ENCODE data around the gene SLC6A3.

SLC6A3 gene

GRCh38 chr5:1420211-1421195, 24.7 kb downstream of the SLC6A3 start:
- DNase-seq (ENCODE audit: low read depth), result no peak

- DNase-seq (ENCODE audit: low read depth), result no peak
These were observed 25.6 kb downstream of the SLC6A3 start for GRCh38 chr5:1419476-1420210.

GRCh38 chr5:1418921-1419280, 26.3 kb downstream of the SLC6A3 start:
- DNase-seq (ENCODE audit: low read depth), result no peak

- DNase-seq (ENCODE audit: low read depth), result no peak
These were observed 26.9 kb downstream of the SLC6A3 start for GRCh38 chr5:1418238-1418920.

GRCh38 chr5:1417586-1418225, 27.5 kb downstream of the SLC6A3 start:
- no peak for DNase-seq (ENCODE audit: low read depth)

- no peak for DNase-seq (ENCODE audit: low read depth)
These were observed 28.3 kb downstream of the SLC6A3 start for GRCh38 chr5:1416856-1417469.

GRCh38 chr5:1415626-1416360, 29.4 kb downstream of the SLC6A3 start:
- no peak for DNase-seq (ENCODE audit: low read depth)

GRCh38 chr5:1415059-1415425, 30.2 kb downstream of the SLC6A3 start:
- no peak for DNase-seq (ENCODE audit: low read depth)

- no peak for DNase-seq (ENCODE audit: low read depth)
These were observed 30.8 kb downstream of the SLC6A3 start for GRCh38 chr5:1414311-1415058.

GRCh38 chr5:1413611-1414241, 31.5 kb downstream of the SLC6A3 start:
- DNase-seq (ENCODE audit: low read depth), result no peak

GRCh38 chr5:1413211-1413610, 32.0 kb downstream of the SLC6A3 start:
- no peak for DNase-seq (ENCODE audit: low read depth)

GRCh38 chr5:1412621-1413020, 32.6 kb downstream of the SLC6A3 start:
- DNase-seq (ENCODE audit: low read depth), result no peak

GRCh38 chr5:1412163-1412562, 33.1 kb downstream of the SLC6A3 start:
- no peak for DNase-seq (ENCODE audit: low read depth)

GRCh38 chr5:1411099-1411498, 34.1 kb downstream of the SLC6A3 start:
- no peak for DNase-seq (ENCODE audit: low read depth)

- DNase-seq (ENCODE audit: low read depth), result no peak
These were observed 34.9 kb downstream of the SLC6A3 start for GRCh38 chr5:1410156-1411014.

GRCh38 chr5:1409381-1410110, 35.7 kb downstream of the SLC6A3 start:
- DNase-seq (ENCODE audit: low read depth), result no peak

GRCh38 chr5:1406681-1407640, 38.3 kb downstream of the SLC6A3 start:
- no peak for DNase-seq (ENCODE audit: low read depth)

Measured in stimulated activated CD8-positive, alpha-beta memory T cell treated with anti-CD3 and anti-CD28 coated beads, Interleukin-15, amount 100 ng/mL, for 1 hour (primary cell).